HepG2 (cell line): Measurements from ENCODE around the gene MTFR1L. TPM values are rescaled to one million over a fixed set of nuclear protein-coding genes. Genes with fewer than 3 reads are reported as not detected.

ENCODE experiments used
- ATAD3A ChIP-seq: sonication (generic); formaldehyde crosslinking; IDR thresholded peaks from 2 replicates; pipeline ENCODE4 v1.4.0; 2020; ENCODE audit warnings: missing genetic modification reagents
- PAX8 ChIP-seq: sonication (generic); formaldehyde crosslinking; IDR thresholded peaks from 2 replicates; pipeline ENCODE4 v1.8.0; 2022; ENCODE audit warnings: mild to moderate bottlenecking, missing genetic modification reagents, borderline replicate concordance
- RERE ChIP-seq: IDR thresholded peaks from 2 replicates; pipeline ENCODE4 v1.6.1; 2016; ENCODE audit warnings: low read depth, missing genetic modification reagents, missing compliant biosample characterization
- SNAI1 ChIP-seq: sonication (generic); formaldehyde crosslinking; IDR thresholded peaks from 2 replicates; pipeline ENCODE4 v1.5.0; 2020; ENCODE audit warnings: mild to moderate bottlenecking, missing genetic modification reagents, borderline replicate concordance
- SNAPC5 ChIP-seq: sonication (generic); formaldehyde crosslinking; IDR thresholded peaks from 2 replicates; pipeline ENCODE4 v1.8.1; 2023; ENCODE audit warnings: mild to moderate bottlenecking, missing genetic modification reagents, borderline replicate concordance
- ZBTB7B ChIP-seq: sonication (generic); formaldehyde crosslinking; IDR thresholded peaks from 2 replicates; pipeline ENCODE4 v1.4.0; 2020; ENCODE audit warnings: missing genetic modification reagents
- ZFP37 ChIP-seq: sonication (generic); formaldehyde crosslinking; IDR thresholded peaks from 2 replicates; pipeline ENCODE4 v1.4.0; 2020; ENCODE audit warnings: missing genetic modification reagents, borderline replicate concordance
- ZNF576 ChIP-seq: sonication (generic); formaldehyde crosslinking; IDR thresholded peaks from 2 replicates; pipeline ENCODE4 v1.4.0; 2020; ENCODE audit warnings: mild to moderate bottlenecking, missing genetic modification reagents
- polyA plus RNA-seq, 8 experiments: library from polyadenylated mRNA; depleted of rRNA in 3 of 8; stranded (reverse) in 7 of 8; unstranded in 1 of 8; fragments of >200 nt; fragmentation: Illumina TruSeq in 4 of 8; extraction: Trizol in 4 of 8; gene quantifications; 2 replicates each; pipeline versions ENCODE4 v1.2.1 to v1.2.3, GENCODE V29; 2011 to 2016; ENCODE audit warnings: low read depth in 4 of 8, missing spikeins in 1 of 8, mixed read lengths in 1 of 8; ENCODE audit not compliant: insufficient read depth in 1 of 8
- total RNA-seq, 5 experiments: library from RNA; depleted of rRNA; stranded (reverse); fragments of >200 nt; fragmentation: Illumina TruSeq; extraction: Trizol; gene quantifications; 2 replicates each; pipeline ENCODE4 v1.2.3, GENCODE V29; 2016; ENCODE audit warnings: low read depth in 1 of 5
- TF ChIP-seq, protein P1 (sequence below): sonication (generic); formaldehyde crosslinking; IDR thresholded peaks from 2 replicates; pipeline ENCODE4 v1.5.0; 2020; ENCODE audit warnings: missing genetic modification reagents, mild to moderate bottlenecking, borderline replicate concordance
- TF ChIP-seq, protein P2 (sequence below): sonication (generic); formaldehyde crosslinking; IDR thresholded peaks from one replicate; pipeline ENCODE4 v1.5.1; 2020; ENCODE audit warnings: mild to moderate bottlenecking, missing genetic modification reagents; ENCODE audit errors: not compliant biosample characterization

Gene MTFR1L
- total and polyA plus RNA-seq, 2 of the 13 experiments (the other 11 are each of a cell fraction or from before 2014, with no cell fraction given): 38.0 to 55.7 TPM

GRCh38 chr1:25861316-25862286 lies 41.8 kb downstream of the MTFR1L start (continued):
- TF ChIP-seq RERE (CRISPR knock-in tag) (no peak; the same call in 1 of the 2 replicates), ATAD3A (no peak), SNAPC5 (CRISPR knock-in tag) (no peak), ZBTB7B (CRISPR knock-in tag) (peak; percentile 91), ZNF576 (CRISPR knock-in tag) (no peak), PAX8 (no peak), ZFP37 (CRISPR knock-in tag) (peak; percentile 33; the same call in 1 of the 2 replicates), SNAI1 (no peak)
- TF ChIP-seq, protein P1, sequence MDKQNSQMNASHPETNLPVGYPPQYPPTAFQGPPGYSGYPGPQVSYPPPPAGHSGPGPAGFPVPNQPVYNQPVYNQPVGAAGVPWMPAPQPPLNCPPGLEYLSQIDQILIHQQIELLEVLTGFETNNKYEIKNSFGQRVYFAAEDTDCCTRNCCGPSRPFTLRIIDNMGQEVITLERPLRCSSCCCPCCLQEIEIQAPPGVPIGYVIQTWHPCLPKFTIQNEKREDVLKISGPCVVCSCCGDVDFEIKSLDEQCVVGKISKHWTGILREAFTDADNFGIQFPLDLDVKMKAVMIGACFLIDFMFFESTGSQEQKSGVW (CRISPR knock-in tag): no peak
- TF ChIP-seq, protein P2, sequence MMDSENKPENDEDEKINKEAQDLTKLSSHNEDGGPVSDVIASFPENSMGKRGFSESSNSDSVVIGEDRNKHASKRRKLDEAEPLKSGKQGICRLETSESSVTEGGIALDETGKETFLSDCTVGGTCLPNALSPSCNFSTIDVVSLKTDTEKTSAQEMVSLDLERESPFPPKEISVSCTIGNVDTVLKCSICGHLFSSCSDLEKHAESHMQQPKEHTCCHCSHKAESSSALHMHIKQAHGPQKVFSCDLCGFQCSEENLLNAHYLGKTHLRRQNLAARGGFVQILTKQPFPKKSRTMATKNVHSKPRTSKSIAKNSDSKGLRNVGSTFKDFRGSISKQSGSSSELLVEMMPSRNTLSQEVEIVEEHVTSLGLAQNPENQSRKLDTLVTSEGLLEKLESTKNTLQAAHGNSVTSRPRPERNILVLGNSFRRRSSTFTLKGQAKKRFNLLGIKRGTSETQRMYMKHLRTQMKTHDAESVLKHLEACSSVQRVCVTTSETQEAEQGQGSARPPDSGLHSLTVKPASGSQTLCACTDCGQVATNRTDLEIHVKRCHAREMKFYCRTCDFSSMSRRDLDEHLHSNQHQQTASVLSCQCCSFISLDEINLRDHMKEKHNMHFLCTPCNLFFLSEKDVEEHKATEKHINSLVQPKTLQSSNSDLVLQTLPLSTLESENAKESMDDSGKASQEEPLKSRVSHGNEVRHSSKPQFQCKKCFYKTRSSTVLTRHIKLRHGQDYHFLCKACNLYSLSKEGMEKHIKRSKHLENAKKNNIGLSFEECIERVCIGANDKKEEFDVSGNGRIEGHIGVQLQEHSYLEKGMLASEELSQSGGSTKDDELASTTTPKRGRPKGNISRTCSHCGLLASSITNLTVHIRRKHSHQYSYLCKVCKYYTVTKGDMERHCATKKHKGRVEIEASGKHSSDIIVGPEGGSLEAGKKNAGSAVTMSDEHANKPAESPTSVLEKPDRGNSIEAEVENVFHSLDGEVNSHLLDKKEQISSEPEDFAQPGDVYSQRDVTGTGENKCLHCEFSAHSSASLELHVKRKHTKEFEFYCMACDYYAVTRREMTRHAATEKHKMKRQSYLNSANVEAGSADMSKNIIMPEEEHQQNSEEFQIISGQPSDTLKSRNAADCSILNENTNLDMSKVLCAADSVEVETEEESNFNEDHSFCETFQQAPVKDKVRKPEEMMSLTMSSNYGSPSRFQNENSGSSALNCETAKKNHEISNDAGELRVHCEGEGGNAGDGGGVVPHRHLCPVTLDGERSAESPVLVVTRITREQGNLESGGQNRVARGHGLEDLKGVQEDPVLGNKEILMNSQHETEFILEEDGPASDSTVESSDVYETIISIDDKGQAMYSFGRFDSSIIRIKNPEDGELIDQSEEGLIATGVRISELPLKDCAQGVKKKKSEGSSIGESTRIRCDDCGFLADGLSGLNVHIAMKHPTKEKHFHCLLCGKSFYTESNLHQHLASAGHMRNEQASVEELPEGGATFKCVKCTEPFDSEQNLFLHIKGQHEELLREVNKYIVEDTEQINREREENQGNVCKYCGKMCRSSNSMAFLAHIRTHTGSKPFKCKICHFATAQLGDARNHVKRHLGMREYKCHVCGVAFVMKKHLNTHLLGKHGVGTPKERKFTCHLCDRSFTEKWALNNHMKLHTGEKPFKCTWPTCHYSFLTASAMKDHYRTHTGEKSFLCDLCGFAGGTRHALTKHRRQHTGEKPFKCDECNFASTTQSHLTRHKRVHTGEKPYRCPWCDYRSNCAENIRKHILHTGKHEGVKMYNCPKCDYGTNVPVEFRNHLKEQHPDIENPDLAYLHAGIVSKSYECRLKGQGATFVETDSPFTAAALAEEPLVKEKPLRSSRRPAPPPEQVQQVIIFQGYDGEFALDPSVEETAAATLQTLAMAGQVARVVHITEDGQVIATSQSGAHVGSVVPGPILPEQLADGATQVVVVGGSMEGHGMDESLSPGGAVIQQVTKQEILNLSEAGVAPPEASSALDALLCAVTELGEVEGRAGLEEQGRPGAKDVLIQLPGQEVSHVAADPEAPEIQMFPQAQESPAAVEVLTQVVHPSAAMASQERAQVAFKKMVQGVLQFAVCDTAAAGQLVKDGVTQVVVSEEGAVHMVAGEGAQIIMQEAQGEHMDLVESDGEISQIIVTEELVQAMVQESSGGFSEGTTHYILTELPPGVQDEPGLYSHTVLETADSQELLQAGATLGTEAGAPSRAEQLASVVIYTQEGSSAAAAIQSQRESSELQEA (CRISPR knock-in tag): peak; percentile 30
